H9 (cell line): ENCODE data around the gene ATG4B. TPM values are rescaled to one million over a fixed set of nuclear protein-coding genes. Genes with fewer than 3 reads are reported as not detected.

Source experiments
- DNase-seq: peaks from one replicate; pipeline ENCODE4 v3.0.0-alpha.2; 2017
- H2AFZ ChIP-seq: one replicate; pipeline ENCODE4 v1.6.1; 2013; ENCODE audit warnings: mild to moderate bottlenecking, low read length, control low read depth, moderate library complexity
- H2AK5ac ChIP-seq: 2 replicates; pipeline ENCODE4 v1.6.1; 2013; ENCODE audit warnings: low read length, control low read depth, mixed read lengths; ENCODE audit not compliant: insufficient read length
- H2BK120ac ChIP-seq: one replicate; pipeline ENCODE4 v1.6.1; 2013; ENCODE audit warnings: low read depth, mild to moderate bottlenecking, low read length, control low read depth, inconsistent platforms; ENCODE audit not compliant: poor library complexity, severe bottlenecking
- H2BK12ac ChIP-seq: 2 replicates; pipeline ENCODE4 v1.6.1; 2013; ENCODE audit warnings: low read length, control low read depth, mixed read lengths, low read depth; ENCODE audit not compliant: insufficient read length
- H2BK15ac ChIP-seq: 2 replicates; pipeline ENCODE4 v1.6.1; 2013; ENCODE audit warnings: low read depth, low read length, control low read depth
- H2BK20ac ChIP-seq: one replicate; pipeline ENCODE4 v1.6.1; 2013; ENCODE audit warnings: low read depth, mild to moderate bottlenecking, low read length, control low read depth, inconsistent platforms; ENCODE audit not compliant: poor library complexity, severe bottlenecking
- H2BK5ac ChIP-seq: 2 replicates; pipeline ENCODE4 v1.6.1; 2013; ENCODE audit warnings: low read length, control low read depth, mixed read lengths; ENCODE audit not compliant: insufficient read length
- H3K14ac ChIP-seq: 2 replicates; pipeline ENCODE4 v1.6.1; 2013; ENCODE audit warnings: low read length, control low read depth; ENCODE audit not compliant: insufficient read depth
- H3K18ac ChIP-seq: 2 replicates; pipeline ENCODE4 v1.6.1; 2013; ENCODE audit warnings: low read depth, mild to moderate bottlenecking, mixed read lengths, low read length, control low read depth; ENCODE audit not compliant: insufficient read length
- H3K23ac ChIP-seq: 2 replicates; pipeline ENCODE4 v1.6.1; 2013; ENCODE audit warnings: low read length, control low read depth, mixed read lengths, low read depth; ENCODE audit not compliant: insufficient read length
- H3K23me2 ChIP-seq: 2 replicates; pipeline ENCODE4 v1.6.1; 2013; ENCODE audit warnings: low read depth, mild to moderate bottlenecking, mixed read lengths, low read length, control low read depth; ENCODE audit not compliant: insufficient read length, poor library complexity, severe bottlenecking
- H3K27ac ChIP-seq: 2 replicates; pipeline ENCODE4 v1.5.1; 2013; ENCODE audit warnings: low read length, control low read depth, mixed read lengths, low read depth; ENCODE audit not compliant: insufficient read length
- H3K27me3 ChIP-seq: 2 replicates; pipeline ENCODE4 v1.6.1; 2013; ENCODE audit warnings: low read length, control low read depth, inconsistent platforms; ENCODE audit not compliant: insufficient read depth
- H3K4ac ChIP-seq: 2 replicates; pipeline ENCODE4 v1.6.1; 2013; ENCODE audit warnings: low read depth, mild to moderate bottlenecking, control low read depth, inconsistent platforms, low read length, moderate library complexity
- H3K4me1 ChIP-seq: 2 replicates; pipeline ENCODE4 v1.6.1; 2013; ENCODE audit warnings: low read length, control low read depth, inconsistent platforms; ENCODE audit not compliant: insufficient read depth
- H3K4me2 ChIP-seq: 2 replicates; pipeline ENCODE4 v1.6.1; 2013; ENCODE audit warnings: low read length, control low read depth, mixed read lengths; ENCODE audit not compliant: insufficient read length, insufficient read depth
- H3K56ac ChIP-seq: 2 replicates; pipeline ENCODE4 v1.6.1; 2013; ENCODE audit warnings: low read depth, mild to moderate bottlenecking, mixed read lengths, low read length, control low read depth; ENCODE audit not compliant: insufficient read length
- H3K79me1 ChIP-seq: 2 replicates; pipeline ENCODE4 v1.6.1; 2013; ENCODE audit warnings: low read depth, mild to moderate bottlenecking, moderate library complexity, low read length, control low read depth, inconsistent platforms; ENCODE audit not compliant: insufficient read depth, poor library complexity, severe bottlenecking
- H3K79me2 ChIP-seq: 2 replicates; pipeline ENCODE4 v1.6.1; 2013; ENCODE audit warnings: low read length, control low read depth, inconsistent platforms; ENCODE audit not compliant: insufficient read depth
- H3K9ac ChIP-seq: 2 replicates; pipeline ENCODE4 v1.6.1; 2013; ENCODE audit warnings: low read length, control low read depth, mixed read lengths; ENCODE audit not compliant: insufficient read length; ENCODE audit errors: extremely low read depth
- H3K9me3 ChIP-seq: one replicate; pipeline ENCODE4 v1.6.1; 2013; ENCODE audit warnings: low read depth, low read length, inconsistent platforms; ENCODE audit not compliant: control insufficient read depth
- H3T11ph ChIP-seq: one replicate; pipeline ENCODE4 v1.6.1; 2013; ENCODE audit warnings: mild to moderate bottlenecking, low read length, control low read depth, inconsistent platforms
- H4K20me1 ChIP-seq: one replicate; pipeline ENCODE4 v1.6.1; 2013; ENCODE audit not compliant: control insufficient read depth, insufficient read length, insufficient read depth
- H4K5ac ChIP-seq: 2 replicates; pipeline ENCODE4 v1.6.1; 2013; ENCODE audit warnings: low read depth, mild to moderate bottlenecking, mixed read lengths, low read length, control low read depth; ENCODE audit not compliant: insufficient read length
- H4K8ac ChIP-seq: replicated peaks from 2 replicates; pipeline ENCODE4 v1.6.1; 2013; ENCODE audit warnings: low read length, control low read depth, mixed read lengths, low read depth; ENCODE audit not compliant: insufficient read length
- H4K91ac ChIP-seq: 2 replicates; pipeline ENCODE4 v1.6.1; 2013; ENCODE audit warnings: low read depth, mild to moderate bottlenecking, moderate library complexity, mixed read lengths, low read length, control low read depth; ENCODE audit not compliant: insufficient read length
- H3K27ac Mint-ChIP-seq, 3 experiments: 2 replicates in 2 of 3; 3 replicates in 1 of 3; pipeline ENCODE4 v1.8.0; 2020 to 2021; ENCODE audit warnings: mixed read lengths in 3 of 3, mild to moderate bottlenecking in 1 of 3, moderate library complexity in 1 of 3
- H3K27me3 Mint-ChIP-seq: 2 replicates; pipeline ENCODE4 v1.8.0; 2021; ENCODE audit warnings: low read depth, mild to moderate bottlenecking, moderate library complexity, mixed read lengths
- H3K36me3 Mint-ChIP-seq, 3 experiments: 2 replicates in 2 of 3; 3 replicates in 1 of 3; pipeline ENCODE4 v1.8.0; 2020 to 2021; ENCODE audit warnings: low read depth in 3 of 3, mixed read lengths in 3 of 3; ENCODE audit not compliant: insufficient read depth in 1 of 3
- H3K4me1 Mint-ChIP-seq, 2 experiments: 2 replicates each; pipeline ENCODE4 v1.8.0; 2020; ENCODE audit warnings: mixed read lengths in 2 of 2
- H3K4me3 Mint-ChIP-seq, 2 experiments: 2 replicates in 1 of 2; 3 replicates in 1 of 2; pipeline ENCODE4 v1.8.0; 2020 to 2021; ENCODE audit warnings: mild to moderate bottlenecking in 2 of 2, mixed read lengths in 2 of 2, moderate library complexity in 1 of 2
- H3K9me3 Mint-ChIP-seq, 2 experiments: 2 replicates in 1 of 2; 3 replicates in 1 of 2; pipeline ENCODE4 v1.8.0; 2020; ENCODE audit warnings: mild to moderate bottlenecking in 2 of 2, mixed read lengths in 2 of 2, moderate library complexity in 1 of 2
- WGBS: extraction: QIAGEN DNeasy Blood & Tissue Kit; methylation state at CpG from one replicate; pipeline ENCODE4 v1.1.7; 2013; ENCODE audit warnings: missing lambda C conversion rate, low lambda C conversion rate, mixed read lengths; ENCODE audit not compliant: insufficient read length; ENCODE audit errors: extremely low coverage; 5-methylcytosine and 5-hydroxymethylcytosine counted together
- total RNA-seq: library from RNA; stranded (reverse); gene quantifications from 2 replicates; pipeline ENCODE4 v1.2.1, GENCODE V29; 2021
- TF ChIP-seq, protein P1 (sequence below): fragments of 200-600 bp; sonication (generic); conservative IDR thresholded peaks from 3 replicates; pipeline ENCODE4 v1.8.0; 2021; ENCODE audit warnings: antibody characterized with exemption, mild to moderate bottlenecking

The ATG4B gene
- total RNA-seq, 1 experiment from 2014 or later: 105 TPM

DNA sequence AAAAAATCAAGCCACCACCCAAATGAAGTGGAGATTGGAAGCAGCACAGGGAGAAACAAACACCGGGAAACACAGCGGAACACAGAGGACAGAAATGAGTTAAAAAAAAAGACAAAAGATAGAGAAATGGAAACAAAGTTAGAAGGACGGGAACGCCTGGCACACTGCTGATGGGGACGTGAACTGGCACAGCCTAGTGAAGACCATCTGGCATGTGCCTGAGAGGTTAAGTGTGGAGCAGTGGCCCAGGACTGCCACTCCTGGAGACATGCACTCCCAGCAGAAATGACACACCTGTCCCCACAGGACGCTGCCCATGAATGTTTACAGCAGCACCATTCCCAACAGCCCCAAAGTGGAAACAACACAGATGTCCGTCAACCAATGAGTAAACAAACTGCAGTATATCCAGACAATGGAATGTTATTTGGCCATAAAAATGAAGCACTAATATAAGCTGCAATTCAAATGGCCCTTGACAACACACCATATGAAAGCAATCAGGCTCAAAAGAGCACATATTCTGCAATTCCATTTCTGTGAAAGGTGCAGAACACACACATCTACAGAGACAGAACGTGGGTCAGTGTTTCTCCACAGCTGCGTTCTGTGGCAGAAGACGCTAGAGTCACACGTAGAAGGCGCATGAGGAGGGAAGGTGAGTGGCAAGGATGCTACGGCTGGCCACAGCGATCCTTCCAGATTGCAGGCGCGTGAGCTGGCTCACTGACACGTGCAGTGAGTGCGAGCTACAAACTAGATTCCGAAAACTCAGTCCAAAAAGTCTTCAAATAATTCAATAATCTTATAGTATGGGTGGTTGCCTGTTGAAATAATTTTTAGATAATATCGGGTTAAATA lies 25.1 kb upstream of the ATG4B start:
- H2BK5ac ChIP-seq: no peak overlapping the region
- H3K4me2 ChIP-seq: no peak overlapping the region
- Mint-ChIP-seq H3K27ac (peak overlapping the region in 2 of 3 experiments; percentile 12 to 17; a peak in 3 of 7 replicates), H3K36me3 (peaks cover 0 to 10% (median 10%) of the 10 kb centered on the region in 3 experiments; a peak in 5 of 7 replicates), H3K27me3 (no peaks in the 10 kb centered on the region), H3K4me3 (no peak overlapping the region), H3K9me3 (no peaks in the 10 kb centered on the region), H3K4me1 (peaks cover 11 to 13% of the 10 kb centered on the region in 2 experiments)
- TF ChIP-seq, protein P1, sequence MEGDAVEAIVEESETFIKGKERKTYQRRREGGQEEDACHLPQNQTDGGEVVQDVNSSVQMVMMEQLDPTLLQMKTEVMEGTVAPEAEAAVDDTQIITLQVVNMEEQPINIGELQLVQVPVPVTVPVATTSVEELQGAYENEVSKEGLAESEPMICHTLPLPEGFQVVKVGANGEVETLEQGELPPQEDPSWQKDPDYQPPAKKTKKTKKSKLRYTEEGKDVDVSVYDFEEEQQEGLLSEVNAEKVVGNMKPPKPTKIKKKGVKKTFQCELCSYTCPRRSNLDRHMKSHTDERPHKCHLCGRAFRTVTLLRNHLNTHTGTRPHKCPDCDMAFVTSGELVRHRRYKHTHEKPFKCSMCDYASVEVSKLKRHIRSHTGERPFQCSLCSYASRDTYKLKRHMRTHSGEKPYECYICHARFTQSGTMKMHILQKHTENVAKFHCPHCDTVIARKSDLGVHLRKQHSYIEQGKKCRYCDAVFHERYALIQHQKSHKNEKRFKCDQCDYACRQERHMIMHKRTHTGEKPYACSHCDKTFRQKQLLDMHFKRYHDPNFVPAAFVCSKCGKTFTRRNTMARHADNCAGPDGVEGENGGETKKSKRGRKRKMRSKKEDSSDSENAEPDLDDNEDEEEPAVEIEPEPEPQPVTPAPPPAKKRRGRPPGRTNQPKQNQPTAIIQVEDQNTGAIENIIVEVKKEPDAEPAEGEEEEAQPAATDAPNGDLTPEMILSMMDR: no peak
- no peak overlapping the region for H3K18ac ChIP-seq
- H4K20me1 ChIP-seq: no peaks in the 10 kb centered on the region
- no peaks in the 10 kb centered on the region for H3K79me1 ChIP-seq
- no peaks in the 10 kb centered on the region; the same call in 1 of the 2 replicates for H3K79me2 ChIP-seq
- no peak for DNase-seq
- H2BK15ac ChIP-seq: no peak overlapping the region
- H3K14ac ChIP-seq: no peak overlapping the region
- H3K23ac ChIP-seq: no peak overlapping the region
- H3K9me3 ChIP-seq: no peaks in the 10 kb centered on the region
- no peak overlapping the region for H2AK5ac ChIP-seq
- no peak overlapping the region for H3K4ac ChIP-seq
- H2BK20ac ChIP-seq: no peak overlapping the region
- no CpG with 5 or more reads among the region's 20 CpGs for WGBS
- H4K5ac ChIP-seq: no peak overlapping the region
- H3K27me3 ChIP-seq: no peaks in the 10 kb centered on the region
- no peak overlapping the region for H2BK120ac ChIP-seq
- peaks cover 6% of the 10 kb centered on the region for H3K23me2 ChIP-seq
- no peak overlapping the region for H3T11ph ChIP-seq
- H4K8ac ChIP-seq: no peak overlapping the region
- H3K4me1 ChIP-seq: no peaks in the 10 kb centered on the region
- H4K91ac ChIP-seq: no peak overlapping the region
- no peak overlapping the region for H3K56ac ChIP-seq
- H2BK12ac ChIP-seq: no peak overlapping the region
- H3K9ac ChIP-seq: no peak overlapping the region
- H2AFZ ChIP-seq: no peak overlapping the region
- H3K27ac ChIP-seq: no peak overlapping the region
